ENCODE results near the gene DEFB132. TPM values are rescaled to one million over a fixed set of nuclear protein-coding genes. Genes with fewer than 3 reads are reported as not detected.

DEFB132 gene
- total and polyA plus RNA-seq, 9 of the 15 experiments (the other 6 are each of a cell fraction or from before 2014, with no cell fraction given): not detected

- in situ Hi-C loops (cut with MboI): no loop called here
- intact Hi-C loops (cut with micrococcal nuclease): no loop called here
- Histone ChIP-seq H4K20me1 (replicated peaks; ENCODE audit: control insufficient read depth, insufficient read depth, low read length) (no peaks in the 10 kb centered on the region), H3K27me3 (ENCODE audit: control insufficient read depth in 2 of 2, insufficient read depth in 2 of 2, low read length in 2 of 2) (no peaks in the 10 kb centered on the region), H3K36me3 (ENCODE audit: control insufficient read depth, insufficient read depth, low read length) (peaks cover 8% of the 10 kb centered on the region; the same call in 2 of the 3 replicates), H3K9me1 (ENCODE audit: control insufficient read depth, insufficient read depth, low read length) (no peaks in the 10 kb centered on the region), H2AFZ (ENCODE audit: low read depth, low read length) (peak within 1 kb of the TSS; percentile 96), H3K9me3 (replicated peaks; ENCODE audit: control insufficient read depth, insufficient read depth, low read depth, low read length) (peaks cover 5% of the 10 kb centered on the region; the same call in 1 of the 2 replicates), H3K4me1 (replicated peaks in 1 of 2; ENCODE audit: control insufficient read depth in 2 of 2, insufficient read depth in 2 of 2, low read length in 2 of 2) (peaks cover 4 to 9% of the 10 kb centered on the region in 2 experiments; a peak in 3 of 5 replicates), H3K4me3 (peak within 1 kb of the TSS; percentile 68), H3K27ac (ENCODE audit: extremely low read depth, low read depth, low read length) (peak within 1 kb of the TSS; percentile 87), H3K79me2 (ENCODE audit: control insufficient read depth, insufficient read depth, low read length) (peaks cover 18% of the 10 kb centered on the region), H3K9ac (ENCODE audit: insufficient read depth in 1 of 2, low read depth in 2 of 2, low read length in 2 of 2) (peak within 1 kb of the TSS; percentile 84 to 96), H3K4me2 (ENCODE audit: insufficient read depth, low read length) (peak within 1 kb of the TSS; percentile 93)
- BruUV-seq (replicated peaks): TSS peak; percentile 74
- ATAC-seq: peak; percentile 96
- ChIA-PET POLR2A (interaction anchor here (1.9 kb wide), 1 partner anchor 8 kb away, joined by 5 read pairs; the partner anchor contains the start of gene ZCCHC3), CTCF (ENCODE audit: low intra/inter-chr PET ratio) (no interaction called here)
- DNase-seq (ENCODE audit: extremely low read depth in 1 of 4, low spot score in 3 of 4): peak; percentile 94 to 97 (median 95)
- WGBS (ENCODE audit: insufficient coverage, low coverage, missing lambda C conversion rate): 1% methylated on average over 23 of the region's 43 CpGs
- FAIRE-seq: peak; percentile 87
- TF ChIP-seq TEAD2 (tag; IDR thresholded peaks at IDR 0.05): no peak
- TF ChIP-seq ZNF644 (tag; IDR thresholded peaks at IDR 0.05; ENCODE audit: low read depth): no peak
- TF ChIP-seq NFIC (IDR thresholded peaks at IDR 0.05): no peak
- TF ChIP-seq SFPQ (IDR thresholded peaks at IDR 0.05; ENCODE audit: low read depth, low read length): no peak
- TF ChIP-seq JUNB (CRISPR knock-in tag; conservative IDR thresholded peaks at IDR 0.05): no peak
- no peak for TF ChIP-seq TBL1XR1 (IDR thresholded peaks at IDR 0.05; ENCODE audit: low read length in 2 of 2)
- TF ChIP-seq ILK (tag; IDR thresholded peaks at IDR 0.05; ENCODE audit: borderline replicate concordance, low read depth): no peak
- TF ChIP-seq HSF4 (CRISPR knock-in tag; IDR thresholded peaks at IDR 0.05; ENCODE audit: borderline replicate concordance): no peak
- TF ChIP-seq ZNF583 (CRISPR knock-in tag; IDR thresholded peaks at IDR 0.05): no peak
- no peak for TF ChIP-seq MLX (CRISPR knock-in tag; conservative IDR thresholded peaks at IDR 0.05)
- TF ChIP-seq, protein P1, sequence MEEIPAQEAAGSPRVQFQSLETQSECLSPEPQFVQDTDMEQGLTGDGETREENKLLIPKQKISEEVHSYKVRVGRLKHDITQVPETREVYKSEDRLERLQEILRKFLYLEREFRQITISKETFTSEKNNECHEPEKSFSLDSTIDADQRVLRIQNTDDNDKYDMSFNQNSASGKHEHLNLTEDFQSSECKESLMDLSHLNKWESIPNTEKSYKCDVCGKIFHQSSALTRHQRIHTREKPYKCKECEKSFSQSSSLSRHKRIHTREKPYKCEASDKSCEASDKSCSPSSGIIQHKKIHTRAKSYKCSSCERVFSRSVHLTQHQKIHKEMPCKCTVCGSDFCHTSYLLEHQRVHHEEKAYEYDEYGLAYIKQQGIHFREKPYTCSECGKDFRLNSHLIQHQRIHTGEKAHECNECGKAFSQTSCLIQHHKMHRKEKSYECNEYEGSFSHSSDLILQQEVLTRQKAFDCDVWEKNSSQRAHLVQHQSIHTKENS (CRISPR knock-in tag; IDR thresholded peaks at IDR 0.05): no peak
- TF ChIP-seq HNRNPL (IDR thresholded peaks at IDR 0.05; ENCODE audit: low read depth, low read length): no peak
- TF ChIP-seq TAF9B (IDR thresholded peaks at IDR 0.05; ENCODE audit: partially characterized antibody): no peak
- TF ChIP-seq ELF4 (CRISPR knock-in tag; IDR thresholded peaks at IDR 0.05): no peak
- TF ChIP-seq SP2 (IDR thresholded peaks at IDR 0.05; ENCODE audit: extremely low read depth, low read depth, low read length, poor library complexity, severe bottlenecking): no peak
- TF ChIP-seq ZNF445 (CRISPR knock-in tag; IDR thresholded peaks at IDR 0.05; ENCODE audit: low read depth): no peak
- TF ChIP-seq ELK1 (CRISPR knock-in tag; IDR thresholded peaks at IDR 0.05): no peak
Observed at GRCh38 chr20:290084-290831, 32.7 kb downstream of the DEFB132 start, which contains the start of gene C20orf96. Gene C20orf96 (minus strand): TSS chr20:290750. CDS start chr20:290610, 140 bp downstream.
